Measurements from ENCODE around the gene AMT.

DNA sequence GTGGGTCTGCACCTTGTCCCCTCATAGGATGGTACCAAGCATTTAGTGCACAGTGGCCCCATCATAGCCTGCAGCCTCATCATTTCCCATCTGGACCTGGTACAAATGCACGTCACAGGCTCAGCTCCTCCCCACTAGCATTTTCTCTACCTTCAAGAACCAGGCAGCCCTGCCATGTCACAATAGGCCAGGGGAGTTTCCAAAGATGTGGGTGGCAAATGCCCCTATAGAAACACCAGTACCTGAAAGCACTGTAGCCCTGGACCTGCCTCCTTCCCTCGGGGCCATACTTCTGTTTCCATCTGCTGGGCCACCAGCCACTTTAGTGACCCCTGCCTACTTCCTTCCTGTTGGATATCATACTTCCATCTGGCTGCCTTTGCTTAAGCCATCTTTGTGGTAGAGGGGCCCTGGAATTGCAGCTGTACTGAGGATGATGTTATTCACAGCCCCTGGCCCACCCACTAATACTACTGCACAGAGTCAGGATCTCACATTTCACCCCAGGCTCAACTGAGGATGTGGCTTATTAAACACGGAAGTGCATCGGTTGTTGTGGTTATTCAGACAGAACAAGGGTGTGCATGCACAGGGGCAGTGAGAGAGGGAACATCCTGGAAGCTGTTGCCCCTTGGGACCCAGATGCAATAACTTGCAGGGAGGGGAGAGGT is 6.2 kb downstream of the AMT start:
- TF ChIP-seq, protein P1, sequence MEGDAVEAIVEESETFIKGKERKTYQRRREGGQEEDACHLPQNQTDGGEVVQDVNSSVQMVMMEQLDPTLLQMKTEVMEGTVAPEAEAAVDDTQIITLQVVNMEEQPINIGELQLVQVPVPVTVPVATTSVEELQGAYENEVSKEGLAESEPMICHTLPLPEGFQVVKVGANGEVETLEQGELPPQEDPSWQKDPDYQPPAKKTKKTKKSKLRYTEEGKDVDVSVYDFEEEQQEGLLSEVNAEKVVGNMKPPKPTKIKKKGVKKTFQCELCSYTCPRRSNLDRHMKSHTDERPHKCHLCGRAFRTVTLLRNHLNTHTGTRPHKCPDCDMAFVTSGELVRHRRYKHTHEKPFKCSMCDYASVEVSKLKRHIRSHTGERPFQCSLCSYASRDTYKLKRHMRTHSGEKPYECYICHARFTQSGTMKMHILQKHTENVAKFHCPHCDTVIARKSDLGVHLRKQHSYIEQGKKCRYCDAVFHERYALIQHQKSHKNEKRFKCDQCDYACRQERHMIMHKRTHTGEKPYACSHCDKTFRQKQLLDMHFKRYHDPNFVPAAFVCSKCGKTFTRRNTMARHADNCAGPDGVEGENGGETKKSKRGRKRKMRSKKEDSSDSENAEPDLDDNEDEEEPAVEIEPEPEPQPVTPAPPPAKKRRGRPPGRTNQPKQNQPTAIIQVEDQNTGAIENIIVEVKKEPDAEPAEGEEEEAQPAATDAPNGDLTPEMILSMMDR (conservative IDR thresholded peaks at IDR 0.05; ENCODE audit: low read depth in 2 of 2): no peak
- no peak for TF ChIP-seq EZH2phosphoT487 (IDR thresholded peaks at IDR 0.05; ENCODE audit: unreplicated experiment)
- TF ChIP-seq POLR2AphosphoS5 (IDR thresholded peaks at IDR 0.05; ENCODE audit: low read depth): no peak
- no peak for TF ChIP-seq JUNB (IDR thresholded peaks at IDR 0.05; ENCODE audit: unreplicated experiment)
- TF ChIP-seq EZH2 (IDR thresholded peaks at IDR 0.05; ENCODE audit: low read depth, unreplicated experiment): no peak
- no peak for TF ChIP-seq CREB1 (CRISPR knock-in tag; IDR thresholded peaks at IDR 0.05; ENCODE audit: low read depth)
- no peak for TF ChIP-seq REST (IDR thresholded peaks at IDR 0.05; ENCODE audit: unreplicated experiment)

Measured in GM23338 (cell line).